ENCODE measurements around the gene PMS1. TPM values are rescaled to one million over a fixed set of nuclear protein-coding genes. Genes with fewer than 3 reads are reported as not detected.

Gene PMS1
- total and polyA plus RNA-seq, 2 experiments from 2014 or later: 53.7 to 64.1 TPM

- TF ChIP-seq ZNF462 (CRISPR knock-in tag; IDR thresholded peaks at IDR 0.05) (no peak), POLR2AphosphoS5 (IDR thresholded peaks at IDR 0.05; ENCODE audit: low read depth) (no peak), ZNF114 (CRISPR knock-in tag; IDR thresholded peaks at IDR 0.05) (no peak), STAT1 (IDR thresholded peaks at IDR 0.05; ENCODE audit: unreplicated experiment) (no peak)
Observed at GRCh38 chr2:189873696-189874095, 89.4 kb downstream of the PMS1 start (continued).

GRCh38 chr2:189874586-189875320, 90.5 kb downstream of the PMS1 start:
- H3K4me3 ChIP-seq: no peak overlapping the region
- Mint-ChIP-seq H3K27me3 (ENCODE audit: insufficient read depth, low read depth, poor library complexity) (peaks cover 7% of the 10 kb centered on the region), H3K4me3 (no peak overlapping the region), H3K36me3 (ENCODE audit: low read depth) (peaks cover 26% of the 10 kb centered on the region; the same call in 2 of the 3 replicates), H3K27ac (no peak overlapping the region), H3K4me1 (no peaks in the 10 kb centered on the region), H3K9me3 (no peaks in the 10 kb centered on the region)
- H3K27me3 ChIP-seq (ENCODE audit: insufficient read depth): no peaks in the 10 kb centered on the region
- no peaks in the 10 kb centered on the region for H3F3A ChIP-seq (replicated peaks; ENCODE audit: low read depth)
- H2AFZ ChIP-seq: no peak overlapping the region
- TF ChIP-seq CTCF (conservative IDR thresholded peaks at IDR 0.05; ENCODE audit: low read depth in 2 of 2) (no peak), ZNF331 (CRISPR knock-in tag; IDR thresholded peaks at IDR 0.05; ENCODE audit: low read depth) (no peak), NANOG (IDR thresholded peaks at IDR 0.05; ENCODE audit: borderline replicate concordance) (no peak), JUNB (IDR thresholded peaks at IDR 0.05; ENCODE audit: unreplicated experiment) (no peak), CREB1 (CRISPR knock-in tag; IDR thresholded peaks at IDR 0.05; ENCODE audit: low read depth) (no peak)
- DNase-seq (ENCODE audit: low spot score) (no peak), ATAC-seq (no peak)
- H3K4me1 ChIP-seq (ENCODE audit: insufficient read depth): peaks cover 2% of the 10 kb centered on the region; the same call in 1 of the 2 replicates
- H3K4me2 ChIP-seq: no peak overlapping the region
- no peaks in the 10 kb centered on the region for H3K9me2 ChIP-seq (ENCODE audit: insufficient read depth)
- H3K36me3 ChIP-seq (ENCODE audit: insufficient read depth): no peaks in the 10 kb centered on the region
- H3K79me2 ChIP-seq (replicated peaks; ENCODE audit: insufficient read depth): no peaks in the 10 kb centered on the region
- H3K27ac ChIP-seq (ENCODE audit: low read depth): no peak overlapping the region
- H4K20me1 ChIP-seq (replicated peaks; ENCODE audit: insufficient read depth): no peaks in the 10 kb centered on the region
